ENCODE measurements around the gene CDCA3.

GRCh38 chr12:6896846-6897435, 45.9 kb upstream of the CDCA3 start:
- TF ChIP-seq, protein P1, sequence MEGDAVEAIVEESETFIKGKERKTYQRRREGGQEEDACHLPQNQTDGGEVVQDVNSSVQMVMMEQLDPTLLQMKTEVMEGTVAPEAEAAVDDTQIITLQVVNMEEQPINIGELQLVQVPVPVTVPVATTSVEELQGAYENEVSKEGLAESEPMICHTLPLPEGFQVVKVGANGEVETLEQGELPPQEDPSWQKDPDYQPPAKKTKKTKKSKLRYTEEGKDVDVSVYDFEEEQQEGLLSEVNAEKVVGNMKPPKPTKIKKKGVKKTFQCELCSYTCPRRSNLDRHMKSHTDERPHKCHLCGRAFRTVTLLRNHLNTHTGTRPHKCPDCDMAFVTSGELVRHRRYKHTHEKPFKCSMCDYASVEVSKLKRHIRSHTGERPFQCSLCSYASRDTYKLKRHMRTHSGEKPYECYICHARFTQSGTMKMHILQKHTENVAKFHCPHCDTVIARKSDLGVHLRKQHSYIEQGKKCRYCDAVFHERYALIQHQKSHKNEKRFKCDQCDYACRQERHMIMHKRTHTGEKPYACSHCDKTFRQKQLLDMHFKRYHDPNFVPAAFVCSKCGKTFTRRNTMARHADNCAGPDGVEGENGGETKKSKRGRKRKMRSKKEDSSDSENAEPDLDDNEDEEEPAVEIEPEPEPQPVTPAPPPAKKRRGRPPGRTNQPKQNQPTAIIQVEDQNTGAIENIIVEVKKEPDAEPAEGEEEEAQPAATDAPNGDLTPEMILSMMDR (IDR thresholded peaks at IDR 0.05; ENCODE audit: insufficient read depth, low read length), result no peak
- TF ChIP-seq, protein P2, sequence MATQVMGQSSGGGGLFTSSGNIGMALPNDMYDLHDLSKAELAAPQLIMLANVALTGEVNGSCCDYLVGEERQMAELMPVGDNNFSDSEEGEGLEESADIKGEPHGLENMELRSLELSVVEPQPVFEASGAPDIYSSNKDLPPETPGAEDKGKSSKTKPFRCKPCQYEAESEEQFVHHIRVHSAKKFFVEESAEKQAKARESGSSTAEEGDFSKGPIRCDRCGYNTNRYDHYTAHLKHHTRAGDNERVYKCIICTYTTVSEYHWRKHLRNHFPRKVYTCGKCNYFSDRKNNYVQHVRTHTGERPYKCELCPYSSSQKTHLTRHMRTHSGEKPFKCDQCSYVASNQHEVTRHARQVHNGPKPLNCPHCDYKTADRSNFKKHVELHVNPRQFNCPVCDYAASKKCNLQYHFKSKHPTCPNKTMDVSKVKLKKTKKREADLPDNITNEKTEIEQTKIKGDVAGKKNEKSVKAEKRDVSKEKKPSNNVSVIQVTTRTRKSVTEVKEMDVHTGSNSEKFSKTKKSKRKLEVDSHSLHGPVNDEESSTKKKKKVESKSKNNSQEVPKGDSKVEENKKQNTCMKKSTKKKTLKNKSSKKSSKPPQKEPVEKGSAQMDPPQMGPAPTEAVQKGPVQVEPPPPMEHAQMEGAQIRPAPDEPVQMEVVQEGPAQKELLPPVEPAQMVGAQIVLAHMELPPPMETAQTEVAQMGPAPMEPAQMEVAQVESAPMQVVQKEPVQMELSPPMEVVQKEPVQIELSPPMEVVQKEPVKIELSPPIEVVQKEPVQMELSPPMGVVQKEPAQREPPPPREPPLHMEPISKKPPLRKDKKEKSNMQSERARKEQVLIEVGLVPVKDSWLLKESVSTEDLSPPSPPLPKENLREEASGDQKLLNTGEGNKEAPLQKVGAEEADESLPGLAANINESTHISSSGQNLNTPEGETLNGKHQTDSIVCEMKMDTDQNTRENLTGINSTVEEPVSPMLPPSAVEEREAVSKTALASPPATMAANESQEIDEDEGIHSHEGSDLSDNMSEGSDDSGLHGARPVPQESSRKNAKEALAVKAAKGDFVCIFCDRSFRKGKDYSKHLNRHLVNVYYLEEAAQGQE (IDR thresholded peaks at IDR 0.05; ENCODE audit: insufficient replicate concordance, low read depth), result no peak
- no peak for TF ChIP-seq SPI1 (IDR thresholded peaks at IDR 0.05; ENCODE audit: borderline replicate concordance, low read depth)
- no peak for TF ChIP-seq POLR2AphosphoS5 (IDR thresholded peaks at IDR 0.05; ENCODE audit: low read depth)

Data from HL-60 (cell line).